Stimulated activated CD8-positive, alpha-beta memory T cell treated with anti-CD3 and anti-CD28 coated beads, Interleukin-15, amount 100 ng/mL, for 48 hours (primary cell): Measurements from ENCODE around the gene C16orf92.

Experiments
- DNase-seq, 2 donors: peaks; one replicate each; pipeline ENCODE4 v3.0.0-alpha.2; 2020; ENCODE audit warnings: low read depth in 2 of 2

The C16orf92 gene

GRCh38 chr16:30022887-30023286, at the start of gene C16orf92:
C16orf92 (plus strand) TSS chr16:30023198; CDS start chr16:30023341, 143 bp downstream.
- DNase-seq, result no peak

GRCh38 chr16:29973384-29974246, 49.4 kb upstream of the C16orf92 start, which contains the start of gene TAOK2:
TAOK2 (plus strand) TSS chr16:29973868; CDS start chr16:29977773, 3,905 bp downstream.
- peak; percentile 99 for DNase-seq

- no peak for DNase-seq
Observed at GRCh38 chr16:29974291-29975133, 48.5 kb upstream of the C16orf92 start.

GRCh38 chr16:29975134-29975538, 47.9 kb upstream of the C16orf92 start:
- no peak for DNase-seq

GRCh38 chr16:29975811-29976511, 47.0 kb upstream of the C16orf92 start:
- DNase-seq, result no peak

- DNase-seq, result no peak
Observed at GRCh38 chr16:29977063-29977825, 45.8 kb upstream of the C16orf92 start.

GRCh38 chr16:29978081-29978480, 44.9 kb upstream of the C16orf92 start:
- no peak for DNase-seq

GRCh38 chr16:29978564-29979270, 44.3 kb upstream of the C16orf92 start:
- no peak for DNase-seq

GRCh38 chr16:29982560-29983419, 40.2 kb upstream of the C16orf92 start:
- no peak for DNase-seq

- DNase-seq, result no peak
Observed at GRCh38 chr16:29983420-29984136, 39.4 kb upstream of the C16orf92 start.

GRCh38 chr16:29984137-29984763, 38.7 kb upstream of the C16orf92 start:
- DNase-seq, result no peak

GRCh38 chr16:29984764-29985147, 38.2 kb upstream of the C16orf92 start:
- DNase-seq, result no peak

GRCh38 chr16:29985271-29985811, 37.7 kb upstream of the C16orf92 start:
- no peak for DNase-seq

- DNase-seq, result no peak
Observed at GRCh38 chr16:29986231-29986630, 36.8 kb upstream of the C16orf92 start.

GRCh38 chr16:29986931-29987330, 36.1 kb upstream of the C16orf92 start:
- no peak for DNase-seq

- no peak for DNase-seq
Observed at GRCh38 chr16:29987371-29988085, 35.5 kb upstream of the C16orf92 start.

GRCh38 chr16:29988346-29989075, 34.5 kb upstream of the C16orf92 start:
- DNase-seq, result no peak
